GM13977 (cell line): ENCODE data around the gene EYA2.

Experiments
- DNase-seq: peaks from one replicate; pipeline ENCODE4 v3.0.0; 2012; ENCODE audit warnings: low spot score
- CTCF ChIP-seq: IDR thresholded peaks from 2 replicates; pipeline ENCODE4 v1.5.1; 2012; ENCODE audit warnings: mild to moderate bottlenecking, control low read depth; ENCODE audit not compliant: insufficient read depth; ENCODE audit errors: extremely low read depth, missing control alignments
- in situ Hi-C: fragments of 300-500 bp; cut with MboI; formaldehyde crosslinking; loops from one replicate; pipeline ENCODE4 v1.12.0; 2022; ENCODE audit warnings: low sequenced_read_pairs, low pct_unique_long_range_greater_than_20kb, mixed read lengths, inconsistent platforms; ENCODE audit not compliant: unreplicated experiment

Gene EYA2

GRCh38 chr20:46934746-46935287 is 40.2 kb downstream of the EYA2 start:
- in situ Hi-C loops: no loop called here
- TF ChIP-seq CTCF: no peak
- no peak for DNase-seq

- in situ Hi-C loops: no loop called here
- TF ChIP-seq CTCF: no peak
Observed at GRCh38 chr20:46935394-46936017, 40.9 kb downstream of the EYA2 start.

GRCh38 chr20:46936415-46937156 is 41.9 kb downstream of the EYA2 start:
- DNase-seq: no peak
- no peak for TF ChIP-seq CTCF
- in situ Hi-C loops: no loop called here

More at GRCh38 chr20:46935394-46936017, 40.9 kb downstream of the EYA2 start:
- no peak for DNase-seq

GRCh38 chr20:46937157-46937523 is 42.5 kb downstream of the EYA2 start:
- in situ Hi-C loops: no loop called here

GRCh38 chr20:46937533-46938226 is 43.0 kb downstream of the EYA2 start:
- in situ Hi-C loops: no loop called here
- no peak for DNase-seq
- TF ChIP-seq CTCF: no peak

More at GRCh38 chr20:46937157-46937523, 42.5 kb downstream of the EYA2 start:
- DNase-seq: no peak
- no peak for TF ChIP-seq CTCF

- in situ Hi-C loops: no loop called here
- DNase-seq: no peak
- TF ChIP-seq CTCF: no peak
Observed at GRCh38 chr20:46938434-46938833, 43.8 kb downstream of the EYA2 start.
